Hepatocyte (in vitro differentiated cells): Measurements from ENCODE around the gene CDC7.

Source experiments
- CTCF ChIP-seq: fragments of 200-600 bp; sonication (generic); IDR thresholded peaks from 2 replicates; pipeline ENCODE4 v1.5.1; 2016; ENCODE audit warnings: antibody characterized with exemption, mild to moderate bottlenecking; ENCODE audit not compliant: poor library complexity
- EZH2 ChIP-seq: fragments of 200-600 bp; sonication (generic); IDR thresholded peaks from 2 replicates; pipeline ENCODE4 v1.6.1; 2016; ENCODE audit warnings: antibody characterized with exemption, mild to moderate bottlenecking, borderline replicate concordance

- no peak for TF ChIP-seq CTCF
- no peak for TF ChIP-seq EZH2
Measured at GRCh38 chr1:91455334-91455733, 45.3 kb upstream of the CDC7 start.
